Left ventricle myocardium inferior (tissue), 1 donor: ENCODE results near the gene C2orf42. TPM values are rescaled to one million over a fixed set of nuclear protein-coding genes. Genes with fewer than 3 reads are reported as not detected.
"Not testable (repeated sequence)": the region's sequence is repeated elsewhere in the genome, so short reads cannot be mapped to it uniquely, and the experiment has no call there.

Experiments used
- DNase-seq: peaks from one replicate; pipeline ENCODE4 v3.0.0-alpha.2; 2020
- H3K27ac ChIP-seq: fragments of 200-600 bp; replicated peaks from 2 replicates; pipeline ENCODE4 v1.8.0; 2021
- H3K27me3 ChIP-seq: fragments of 200-600 bp; 2 replicates; pipeline ENCODE4 v1.8.0; 2021; ENCODE audit warnings: low read depth
- H3K36me3 ChIP-seq: fragments of 200-600 bp; 2 replicates; pipeline ENCODE4 v1.8.0; 2021
- H3K4me1 ChIP-seq: fragments of 200-600 bp; 2 replicates; pipeline ENCODE4 v1.8.0; 2021
- H3K4me3 ChIP-seq: fragments of 200-600 bp; 2 replicates; pipeline ENCODE4 v1.8.0; 2021; ENCODE audit warnings: mild to moderate bottlenecking, moderate library complexity
- H3K9me3 ChIP-seq: fragments of 200-600 bp; replicated peaks from 2 replicates; pipeline ENCODE4 v1.8.0; 2021
- intact Hi-C: fragments of 100-400 bp; cut with micrococcal nuclease; formaldehyde crosslinking; loops from one replicate; pipeline ENCODE4 v1.11.0; 2022
- total RNA-seq: library from RNA; stranded (reverse); fragmentation: NEBNext Ultra II Directional; extraction: Animal tissue kit (Norgen Biotek cat#: 25700); gene quantifications from one replicate; pipeline ENCODE4 v1.2.1, GENCODE V29; 2021
- TF ChIP-seq, protein P1 (sequence below): fragments of 200-600 bp; IDR thresholded peaks from 2 replicates; pipeline ENCODE4 v1.8.0; 2021; ENCODE audit warnings: antibody characterized with exemption, mild to moderate bottlenecking, borderline replicate concordance
- donor health status: DM: no; HTN: yes; CAD: no; lungs with severe emphysema.

Gene C2orf42
- total RNA-seq, 1 donor from 2014 or later = 14.6 TPM

DNA sequence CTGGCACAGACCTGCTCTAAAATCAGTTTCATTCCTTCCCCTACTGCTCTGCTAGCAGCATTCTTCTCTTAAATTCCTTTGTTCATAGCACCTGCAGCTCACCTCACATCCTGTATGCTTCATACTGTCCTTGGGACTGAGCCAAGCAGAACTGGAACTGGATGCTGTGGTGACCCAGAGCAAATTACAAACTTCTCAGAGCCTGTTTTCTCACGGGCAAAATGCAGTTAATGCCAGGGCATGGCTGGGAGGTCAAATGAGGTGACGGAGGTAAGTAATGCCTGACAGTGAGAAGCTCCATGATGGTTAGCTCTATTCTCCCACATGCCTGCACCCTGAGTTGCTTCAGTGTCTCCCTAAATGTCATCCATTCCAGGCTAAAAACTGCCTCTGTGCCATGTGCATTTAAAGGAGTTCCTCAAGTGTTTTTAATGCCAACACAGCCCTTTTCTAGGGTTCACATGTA, 29.7 kb downstream of the C2orf42 start:
- Histone ChIP-seq H3K4me1 (no peaks in the 10 kb centered on the region), H3K9me3 (no peaks in the 10 kb centered on the region), H3K27ac (no peak overlapping the region), H3K27me3 (no peaks in the 10 kb centered on the region), H3K4me3 (no peak overlapping the region), H3K36me3 (peaks cover 89% of the 10 kb centered on the region)
- TF ChIP-seq, protein P1, sequence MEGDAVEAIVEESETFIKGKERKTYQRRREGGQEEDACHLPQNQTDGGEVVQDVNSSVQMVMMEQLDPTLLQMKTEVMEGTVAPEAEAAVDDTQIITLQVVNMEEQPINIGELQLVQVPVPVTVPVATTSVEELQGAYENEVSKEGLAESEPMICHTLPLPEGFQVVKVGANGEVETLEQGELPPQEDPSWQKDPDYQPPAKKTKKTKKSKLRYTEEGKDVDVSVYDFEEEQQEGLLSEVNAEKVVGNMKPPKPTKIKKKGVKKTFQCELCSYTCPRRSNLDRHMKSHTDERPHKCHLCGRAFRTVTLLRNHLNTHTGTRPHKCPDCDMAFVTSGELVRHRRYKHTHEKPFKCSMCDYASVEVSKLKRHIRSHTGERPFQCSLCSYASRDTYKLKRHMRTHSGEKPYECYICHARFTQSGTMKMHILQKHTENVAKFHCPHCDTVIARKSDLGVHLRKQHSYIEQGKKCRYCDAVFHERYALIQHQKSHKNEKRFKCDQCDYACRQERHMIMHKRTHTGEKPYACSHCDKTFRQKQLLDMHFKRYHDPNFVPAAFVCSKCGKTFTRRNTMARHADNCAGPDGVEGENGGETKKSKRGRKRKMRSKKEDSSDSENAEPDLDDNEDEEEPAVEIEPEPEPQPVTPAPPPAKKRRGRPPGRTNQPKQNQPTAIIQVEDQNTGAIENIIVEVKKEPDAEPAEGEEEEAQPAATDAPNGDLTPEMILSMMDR = no peak
- no peak for DNase-seq
- intact Hi-C loops = no loop called here

- Histone ChIP-seq H3K4me1 (no peaks in the 10 kb centered on the region), H3K27me3 (no peaks in the 10 kb centered on the region), H3K27ac (no peak overlapping the region), H3K4me3 (no peak overlapping the region), H3K36me3 (peaks cover 89% of the 10 kb centered on the region), H3K9me3 (no peaks in the 10 kb centered on the region)
- TF ChIP-seq, protein P1 = no peak
- intact Hi-C loops = no loop called here
- no peak for DNase-seq
Observed at GRCh38 chr2:70160545-70160944, 30.3 kb downstream of the C2orf42 start.

DNA sequence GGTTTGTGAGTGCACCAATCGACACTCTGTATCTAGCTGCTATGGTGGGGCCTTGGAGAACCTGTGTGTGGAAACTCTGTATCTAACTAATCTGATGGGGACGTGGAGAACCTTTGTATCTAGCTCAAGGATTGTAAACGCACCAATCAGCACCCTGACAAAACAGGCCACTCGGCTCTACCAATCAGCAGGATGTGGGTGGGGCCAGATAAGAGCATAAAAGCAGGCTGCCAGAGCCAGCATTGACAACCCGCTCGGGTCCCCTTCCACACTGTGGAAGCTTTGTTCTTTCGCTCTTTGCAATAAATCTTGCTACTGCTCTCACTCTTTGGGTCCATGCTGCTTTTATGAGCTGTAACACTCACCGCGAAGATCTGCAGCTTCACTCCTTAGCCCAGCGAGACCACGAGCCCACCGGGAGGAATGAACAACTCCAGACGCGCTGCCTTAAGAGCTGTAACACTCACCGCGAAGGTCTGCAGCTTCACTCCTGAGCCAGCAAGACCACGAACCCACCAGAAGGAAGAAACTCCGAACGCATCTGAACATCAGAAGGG, 41.6 kb downstream of the C2orf42 start:
- H3K27me3 ChIP-seq, DNase-seq, H3K27ac ChIP-seq, H3K9me3 ChIP-seq, H3K4me3 ChIP-seq, H3K4me1 ChIP-seq, intact Hi-C loops: not testable (repeated sequence)
- peaks cover 42% of the 10 kb centered on the region for H3K36me3 ChIP-seq

- H3K27ac ChIP-seq, H3K4me1 ChIP-seq, H3K9me3 ChIP-seq, intact Hi-C loops, H3K27me3 ChIP-seq, H3K4me3 ChIP-seq, DNase-seq: not testable (repeated sequence)
- peaks cover 37% of the 10 kb centered on the region for H3K36me3 ChIP-seq
Observed at GRCh38 chr2:70148211-70148760, 42.5 kb downstream of the C2orf42 start.

GRCh38 chr2:70145851-70146739, 44.7 kb downstream of the C2orf42 start:
- TF ChIP-seq, protein P1 = no peak
- H3K9me3 ChIP-seq = no peaks in the 10 kb centered on the region
- H3K4me3 ChIP-seq = no peak overlapping the region
- peaks cover 19% of the 10 kb centered on the region for H3K36me3 ChIP-seq
- intact Hi-C loops = no loop called here
- no peaks in the 10 kb centered on the region for H3K27me3 ChIP-seq
- no peak overlapping the region for H3K27ac ChIP-seq
- DNase-seq = no peak
- peaks cover 19% of the 10 kb centered on the region for H3K4me1 ChIP-seq

DNA sequence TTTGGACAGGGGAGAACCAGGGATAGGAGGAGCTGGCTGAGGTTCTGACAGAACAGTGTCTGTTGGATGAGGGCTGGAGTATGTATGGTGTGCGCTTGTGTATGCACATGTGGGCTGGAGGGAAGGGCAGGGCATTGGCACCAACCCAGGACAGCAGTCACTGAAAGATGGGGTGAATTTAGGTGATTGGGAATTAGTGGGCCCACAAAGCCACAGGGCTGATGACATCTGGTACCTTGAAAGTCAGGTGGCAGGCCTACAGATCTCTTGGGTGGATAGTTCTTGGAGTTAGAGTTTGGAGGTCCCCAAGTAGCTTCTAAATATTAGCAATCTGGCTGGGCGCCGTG, 45.7 kb downstream of the C2orf42 start:
- TF ChIP-seq, protein P1 = no peak
- Histone ChIP-seq H3K4me1 (peaks cover 27% of the 10 kb centered on the region), H3K27ac (no peak overlapping the region), H3K9me3 (no peaks in the 10 kb centered on the region), H3K4me3 (no peak overlapping the region), H3K27me3 (no peaks in the 10 kb centered on the region), H3K36me3 (peaks cover 10% of the 10 kb centered on the region)
- intact Hi-C loops = no loop called here
- DNase-seq = no peak
